DOHH2 (cell line): ENCODE results near the gene FNIP2.
"Not testable (repeated sequence)": the region's sequence is repeated elsewhere in the genome, so short reads cannot be mapped to it uniquely, and the experiment has no call there.

Source experiments
- H3F3A ChIP-seq: fragments of 200-600 bp; sonication (generic), shearing (Covaris generic); 2 replicates; pipeline ENCODE4 v1.6.0; 2016; ENCODE audit warnings: antibody characterized with exemption, mild to moderate bottlenecking; ENCODE audit not compliant: control insufficient read depth, insufficient read depth
- H3K27ac ChIP-seq: fragments of 200-600 bp; sonication (generic); 2 replicates; pipeline ENCODE4 v1.5.1; 2014; ENCODE audit warnings: low read depth, mild to moderate bottlenecking, low read length, moderate library complexity
- H3K27me3 ChIP-seq: fragments of 200-600 bp; sonication (generic); 2 replicates; pipeline ENCODE4 v1.6.1; 2014; ENCODE audit warnings: mild to moderate bottlenecking, low read length, mixed read lengths; ENCODE audit not compliant: control insufficient read depth
- H3K36me3 ChIP-seq: fragments of 200-600 bp; sonication (generic); 2 replicates; pipeline ENCODE4 v1.6.1; 2014; ENCODE audit warnings: mild to moderate bottlenecking, low read length, moderate library complexity, mixed read lengths; ENCODE audit not compliant: control insufficient read depth
- H3K4me1 ChIP-seq: fragments of 200-600 bp; sonication (generic); 2 replicates; pipeline ENCODE4 v1.6.1; 2014; ENCODE audit warnings: mild to moderate bottlenecking, low read length, mixed read lengths; ENCODE audit not compliant: control insufficient read depth
- H3K4me2 ChIP-seq: fragments of 200-600 bp; sonication (generic); 2 replicates; pipeline ENCODE4 v1.6.0; 2014; ENCODE audit warnings: mild to moderate bottlenecking, low read length, moderate library complexity
- H3K4me3 ChIP-seq: fragments of 200-600 bp; sonication (generic); 2 replicates; pipeline ENCODE4 v1.5.1; 2014; ENCODE audit warnings: mild to moderate bottlenecking, low read length, mixed read lengths
- H3K79me2 ChIP-seq: fragments of 200-600 bp; sonication (generic); 2 replicates; pipeline ENCODE4 v1.6.1; 2014; ENCODE audit warnings: mild to moderate bottlenecking, low read length, mixed read lengths; ENCODE audit not compliant: control insufficient read depth
- H3K9me2 ChIP-seq: fragments of 200-600 bp; sonication (generic); replicated peaks from 2 replicates; pipeline ENCODE4 v1.6.1; 2014; ENCODE audit warnings: mild to moderate bottlenecking, low read length, mixed read lengths; ENCODE audit not compliant: control insufficient read depth
- H3K9me3 ChIP-seq: fragments of 200-600 bp; sonication (generic); 2 replicates; pipeline ENCODE4 v1.6.1; 2014; ENCODE audit warnings: antibody characterized with exemption, low read length, mixed read lengths; ENCODE audit not compliant: control insufficient read depth, insufficient read depth
- H4K20me1 ChIP-seq: fragments of 200-600 bp; sonication (generic); 2 replicates; pipeline ENCODE4 v1.6.0; 2014; ENCODE audit warnings: low read depth, mild to moderate bottlenecking, antibody characterized with exemption, low read length, moderate library complexity; ENCODE audit not compliant: control insufficient read depth, insufficient read depth
- EZH2phosphoT487 ChIP-seq: fragments of 200-600 bp; sonication (generic); IDR thresholded peaks from 2 replicates; pipeline ENCODE4 v1.6.1; 2017; ENCODE audit warnings: borderline replicate concordance, mild to moderate bottlenecking, antibody characterized with exemption, low read length, moderate library complexity, mixed read lengths
- TF ChIP-seq, protein P1 (sequence below): fragments of 200-600 bp; sonication (generic); IDR thresholded peaks from one replicate; pipeline ENCODE4 v1.5.1; 2014; ENCODE audit warnings: antibody characterized with exemption, mild to moderate bottlenecking, low read depth, low read length; ENCODE audit not compliant: poor library complexity, severe bottlenecking

FNIP2 gene

GRCh38 chr4:158739600-158739999 is 29.2 kb upstream of the FNIP2 start:
- H3K9me3 ChIP-seq, result no peaks in the 10 kb centered on the region
- H3K36me3 ChIP-seq, result no peaks in the 10 kb centered on the region
- no peak overlapping the region for H3K4me2 ChIP-seq
- H4K20me1 ChIP-seq, result no peaks in the 10 kb centered on the region
- no peaks in the 10 kb centered on the region for H3F3A ChIP-seq
- no peaks in the 10 kb centered on the region for H3K4me1 ChIP-seq
- no peaks in the 10 kb centered on the region for H3K79me2 ChIP-seq
- H3K4me3 ChIP-seq, result no peak overlapping the region
- H3K27ac ChIP-seq, result no peak overlapping the region
- TF ChIP-seq, protein P1, sequence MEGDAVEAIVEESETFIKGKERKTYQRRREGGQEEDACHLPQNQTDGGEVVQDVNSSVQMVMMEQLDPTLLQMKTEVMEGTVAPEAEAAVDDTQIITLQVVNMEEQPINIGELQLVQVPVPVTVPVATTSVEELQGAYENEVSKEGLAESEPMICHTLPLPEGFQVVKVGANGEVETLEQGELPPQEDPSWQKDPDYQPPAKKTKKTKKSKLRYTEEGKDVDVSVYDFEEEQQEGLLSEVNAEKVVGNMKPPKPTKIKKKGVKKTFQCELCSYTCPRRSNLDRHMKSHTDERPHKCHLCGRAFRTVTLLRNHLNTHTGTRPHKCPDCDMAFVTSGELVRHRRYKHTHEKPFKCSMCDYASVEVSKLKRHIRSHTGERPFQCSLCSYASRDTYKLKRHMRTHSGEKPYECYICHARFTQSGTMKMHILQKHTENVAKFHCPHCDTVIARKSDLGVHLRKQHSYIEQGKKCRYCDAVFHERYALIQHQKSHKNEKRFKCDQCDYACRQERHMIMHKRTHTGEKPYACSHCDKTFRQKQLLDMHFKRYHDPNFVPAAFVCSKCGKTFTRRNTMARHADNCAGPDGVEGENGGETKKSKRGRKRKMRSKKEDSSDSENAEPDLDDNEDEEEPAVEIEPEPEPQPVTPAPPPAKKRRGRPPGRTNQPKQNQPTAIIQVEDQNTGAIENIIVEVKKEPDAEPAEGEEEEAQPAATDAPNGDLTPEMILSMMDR, result no peak
- no peaks in the 10 kb centered on the region for H3K9me2 ChIP-seq
- peaks cover 5% of the 10 kb centered on the region for H3K27me3 ChIP-seq

GRCh38 chr4:158741326-158742021 is 27.4 kb upstream of the FNIP2 start:
- no peaks in the 10 kb centered on the region for H4K20me1 ChIP-seq
- H3K4me3 ChIP-seq, result no peak overlapping the region

DNA sequence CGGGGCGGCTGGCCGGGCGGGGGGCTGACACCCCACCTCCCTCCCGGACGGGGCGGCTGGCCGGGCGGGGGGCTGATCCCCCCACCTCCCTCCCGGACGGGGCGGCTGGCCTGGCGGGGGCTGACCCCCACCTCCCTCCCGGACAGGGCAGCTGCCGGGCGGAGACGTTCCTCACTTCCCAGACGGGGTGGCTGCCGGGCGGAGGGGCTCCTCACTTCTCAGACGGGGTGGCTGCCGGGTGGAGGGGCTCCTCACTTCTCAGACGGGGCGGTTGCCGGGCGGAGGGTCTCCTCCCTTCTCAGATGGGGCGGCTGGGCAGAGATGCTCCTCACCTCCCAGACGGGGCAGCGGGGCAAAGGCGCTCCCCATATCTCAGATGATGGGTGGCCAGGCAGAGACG is 22.3 kb upstream of the FNIP2 start:
- not testable (repeated sequence) for H3K27ac ChIP-seq, H3K4me3 ChIP-seq, H3K9me2 ChIP-seq, H4K20me1 ChIP-seq, H3K27me3 ChIP-seq, H3K79me2 ChIP-seq, H3K36me3 ChIP-seq, H3K9me3 ChIP-seq, H3K4me2 ChIP-seq, H3F3A ChIP-seq, H3K4me1 ChIP-seq

More at GRCh38 chr4:158741326-158742021, 27.4 kb upstream of the FNIP2 start:
- Histone ChIP-seq H3K4me1 (no peaks in the 10 kb centered on the region), H3K27ac (no peak overlapping the region), H3K27me3 (peaks cover 5% of the 10 kb centered on the region), H3K9me3 (no peaks in the 10 kb centered on the region), H3F3A (no peaks in the 10 kb centered on the region), H3K4me2 (no peak overlapping the region), H3K9me2 (no peaks in the 10 kb centered on the region), H3K79me2 (no peaks in the 10 kb centered on the region), H3K36me3 (no peaks in the 10 kb centered on the region)
- no peak for TF ChIP-seq EZH2phosphoT487
- TF ChIP-seq, protein P1, result no peak

DNA sequence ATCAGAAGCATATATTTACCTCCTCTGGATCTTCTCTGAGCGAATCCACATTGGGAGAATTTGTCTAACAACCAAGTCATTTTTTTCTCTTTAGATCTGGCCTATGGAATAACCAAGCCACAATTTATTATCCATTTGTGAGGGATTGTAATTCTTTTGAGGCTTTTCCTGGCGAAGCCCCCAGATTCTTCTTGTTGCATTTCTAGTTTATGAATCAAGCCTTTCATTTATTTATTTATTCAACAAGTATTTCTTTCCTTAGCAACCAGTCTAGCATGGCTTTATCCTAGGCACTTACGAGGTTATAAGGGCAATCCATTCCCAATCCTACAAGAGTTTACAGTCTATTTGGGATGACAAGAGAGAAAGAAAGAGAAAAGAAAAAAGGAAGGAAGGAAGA is 18.4 kb upstream of the FNIP2 start:
- Histone ChIP-seq H3K4me1 (no peaks in the 10 kb centered on the region), H3K4me2 (no peak overlapping the region), H3K27ac (no peak overlapping the region), H3K27me3 (peaks cover 4% of the 10 kb centered on the region; the same call in 1 of the 2 replicates), H4K20me1 (no peaks in the 10 kb centered on the region), H3K9me3 (no peaks in the 10 kb centered on the region), H3K79me2 (no peaks in the 10 kb centered on the region), H3K4me3 (no peak overlapping the region), H3K9me2 (no peaks in the 10 kb centered on the region), H3F3A (no peaks in the 10 kb centered on the region), H3K36me3 (no peaks in the 10 kb centered on the region)
- TF ChIP-seq, protein P1, result no peak
- no peak for TF ChIP-seq EZH2phosphoT487
